GM12873 (cell line): ENCODE measurements around the gene ST6GALNAC1.

Experiments
- CTCF ChIP-seq: IDR thresholded peaks from 2 replicates; pipeline ENCODE4 v1.5.1; 2012; ENCODE audit warnings: low read depth, mild to moderate bottlenecking, moderate library complexity, low read length, control low read depth; ENCODE audit not compliant: insufficient read depth; ENCODE audit errors: missing control alignments

Gene ST6GALNAC1

GRCh38 chr17:76673729-76674128, 30.2 kb upstream of the ST6GALNAC1 start:
- TF ChIP-seq CTCF: no peak

GRCh38 chr17:76672892-76673291, 29.3 kb upstream of the ST6GALNAC1 start:
- TF ChIP-seq CTCF: no peak

DNA sequence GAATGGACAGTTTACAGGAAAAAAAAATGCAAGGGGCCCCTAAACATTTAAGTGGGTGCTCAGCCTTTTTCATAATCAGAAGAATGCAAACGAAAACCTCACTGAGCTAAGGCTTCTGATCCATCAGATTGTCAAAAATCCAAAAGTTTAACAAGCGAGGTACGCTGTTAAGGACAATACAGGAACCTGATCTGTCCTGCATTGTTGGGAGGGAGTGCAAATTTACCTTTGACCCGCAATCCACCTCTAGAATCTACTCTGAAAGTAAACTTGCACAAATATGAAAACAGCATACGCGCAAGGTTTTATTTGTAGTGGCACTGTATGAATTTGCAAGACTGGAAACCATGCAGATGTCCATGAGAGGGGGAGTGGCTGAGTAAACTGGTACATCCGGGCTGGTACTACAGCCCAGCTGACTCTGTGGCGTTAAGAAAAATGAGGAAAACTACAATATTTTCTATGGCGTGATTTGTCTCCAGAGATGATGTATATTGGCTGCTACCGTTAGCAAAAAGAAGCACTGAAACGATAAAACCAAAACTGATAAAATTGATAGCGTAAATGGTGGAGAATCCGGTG, 28.8 kb upstream of the ST6GALNAC1 start:
- no peak for TF ChIP-seq CTCF

GRCh38 chr17:76671912-76672262, 28.3 kb upstream of the ST6GALNAC1 start:
- TF ChIP-seq CTCF: no peak

GRCh38 chr17:76671123-76671911, 27.8 kb upstream of the ST6GALNAC1 start:
- no peak for TF ChIP-seq CTCF

GRCh38 chr17:76670718-76671122, 27.2 kb upstream of the ST6GALNAC1 start:
- TF ChIP-seq CTCF: no peak

DNA sequence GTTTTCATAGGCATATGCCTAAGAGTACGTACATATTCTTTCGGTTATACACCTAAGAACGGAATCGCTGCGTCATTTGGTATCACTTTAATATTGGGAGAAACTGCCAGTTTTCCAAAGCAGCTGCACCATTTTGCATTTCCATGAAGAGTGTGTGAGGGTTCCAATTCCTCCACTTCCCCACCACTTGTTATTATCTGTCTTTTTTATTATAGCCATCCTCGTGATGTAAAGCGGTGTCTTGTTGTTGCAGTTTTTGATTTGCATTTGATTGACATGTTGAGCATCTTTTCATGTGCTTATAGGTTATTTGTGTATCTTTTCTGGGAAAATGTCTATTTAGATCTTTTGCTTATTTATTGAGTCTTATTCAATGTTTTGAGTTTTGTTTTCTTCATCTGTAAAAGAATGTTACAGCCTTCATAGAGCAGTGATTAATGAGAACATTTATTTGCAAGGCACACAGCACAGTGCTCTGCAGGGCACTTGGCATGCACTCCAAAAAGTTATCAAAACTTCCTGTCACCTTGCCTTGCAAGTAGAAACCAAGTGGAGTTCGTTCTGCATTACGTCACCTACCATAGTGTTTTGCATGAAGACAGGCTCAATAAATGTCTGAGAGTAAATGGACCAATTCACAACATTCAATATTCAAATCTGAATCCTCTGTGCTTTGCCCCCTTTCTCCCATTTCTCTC, 26.6 kb upstream of the ST6GALNAC1 start:
- no peak for TF ChIP-seq CTCF
